Choroid plexus epithelial cell (primary cell): Measurements from ENCODE around the gene SLC22A23.
A peak's percentile ranks its signal among the peaks of the same experiment; 100 is the strongest.

Experiments
- DNase-seq: peaks from one replicate; pipeline ENCODE4 v3.0.0-alpha.2; 2010; ENCODE audit warnings: low read depth
- H3K4me3 ChIP-seq: 2 replicates; pipeline ENCODE4 v1.5.1; 2011; ENCODE audit warnings: low read depth, mild to moderate bottlenecking, control low read depth, low read length, moderate library complexity
- TF ChIP-seq, protein P1 (sequence below): conservative IDR thresholded peaks from 2 replicates; pipeline ENCODE4 v1.5.1; 2011; ENCODE audit warnings: low read depth, mild to moderate bottlenecking, control low read depth, inconsistent platforms, low read length, moderate library complexity

Gene SLC22A23

DNA sequence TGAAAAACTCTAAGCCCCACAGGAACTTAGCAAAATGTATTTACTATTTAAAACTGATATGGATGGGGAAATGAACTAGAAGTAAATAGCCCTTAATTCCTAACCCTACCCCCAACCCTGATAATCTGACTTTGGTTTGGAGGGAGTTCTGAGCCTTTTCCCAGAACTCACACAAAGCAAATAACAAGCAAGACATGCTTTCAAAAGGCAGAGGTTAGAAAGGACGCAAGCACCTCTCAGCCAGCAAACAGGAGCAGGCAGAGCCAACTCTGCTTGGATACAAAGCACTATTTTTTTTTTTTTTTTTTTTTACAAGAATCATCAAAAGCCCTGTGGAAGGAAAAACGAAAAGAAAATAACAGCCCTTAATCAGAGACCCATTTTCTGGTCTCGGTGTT is 58.7 kb downstream of the SLC22A23 start:
- TF ChIP-seq, protein P1, sequence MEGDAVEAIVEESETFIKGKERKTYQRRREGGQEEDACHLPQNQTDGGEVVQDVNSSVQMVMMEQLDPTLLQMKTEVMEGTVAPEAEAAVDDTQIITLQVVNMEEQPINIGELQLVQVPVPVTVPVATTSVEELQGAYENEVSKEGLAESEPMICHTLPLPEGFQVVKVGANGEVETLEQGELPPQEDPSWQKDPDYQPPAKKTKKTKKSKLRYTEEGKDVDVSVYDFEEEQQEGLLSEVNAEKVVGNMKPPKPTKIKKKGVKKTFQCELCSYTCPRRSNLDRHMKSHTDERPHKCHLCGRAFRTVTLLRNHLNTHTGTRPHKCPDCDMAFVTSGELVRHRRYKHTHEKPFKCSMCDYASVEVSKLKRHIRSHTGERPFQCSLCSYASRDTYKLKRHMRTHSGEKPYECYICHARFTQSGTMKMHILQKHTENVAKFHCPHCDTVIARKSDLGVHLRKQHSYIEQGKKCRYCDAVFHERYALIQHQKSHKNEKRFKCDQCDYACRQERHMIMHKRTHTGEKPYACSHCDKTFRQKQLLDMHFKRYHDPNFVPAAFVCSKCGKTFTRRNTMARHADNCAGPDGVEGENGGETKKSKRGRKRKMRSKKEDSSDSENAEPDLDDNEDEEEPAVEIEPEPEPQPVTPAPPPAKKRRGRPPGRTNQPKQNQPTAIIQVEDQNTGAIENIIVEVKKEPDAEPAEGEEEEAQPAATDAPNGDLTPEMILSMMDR, result no peak
- no peak overlapping the region for H3K4me3 ChIP-seq
- DNase-seq, result peak; percentile 37

- TF ChIP-seq, protein P1, result no peak
- no peak overlapping the region for H3K4me3 ChIP-seq
- peak; percentile 29 for DNase-seq
Measured at GRCh38 chr6:3397229-3398164, 59.4 kb downstream of the SLC22A23 start.

DNA sequence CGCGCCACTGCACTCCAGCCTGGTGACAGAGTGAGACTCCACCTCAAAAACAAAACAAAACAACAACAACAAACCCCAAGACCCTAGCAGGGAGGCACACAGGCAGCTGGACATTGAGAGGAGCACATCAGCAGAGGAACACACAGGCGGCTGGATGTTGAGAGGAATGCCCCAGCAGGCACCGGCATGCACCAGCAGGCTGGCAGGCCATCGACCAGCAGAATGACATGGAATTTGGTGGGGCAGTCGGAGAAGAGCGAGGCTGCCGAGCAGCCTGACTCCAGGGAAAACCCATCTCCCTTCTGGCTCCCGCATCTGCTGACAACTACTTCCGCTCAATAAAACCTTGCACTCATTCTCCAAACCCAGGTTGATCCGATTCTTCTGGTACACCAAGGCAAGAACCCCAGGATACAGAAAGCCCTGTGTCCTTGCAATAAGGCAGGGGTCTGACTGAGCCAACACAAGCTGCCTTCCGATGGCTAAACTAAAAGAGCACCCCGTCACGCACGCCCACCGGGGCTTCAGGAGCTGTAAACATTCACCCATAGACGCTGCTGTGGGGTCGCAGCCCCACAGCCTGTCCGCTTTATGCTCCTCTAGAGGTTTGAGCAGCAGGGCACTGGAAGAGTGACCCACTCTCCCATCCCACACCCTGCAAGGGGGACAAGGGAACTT is 60.2 kb downstream of the SLC22A23 start:
- DNase-seq, result no peak
- TF ChIP-seq, protein P1, result no peak
- H3K4me3 ChIP-seq, result no peak overlapping the region

DNA sequence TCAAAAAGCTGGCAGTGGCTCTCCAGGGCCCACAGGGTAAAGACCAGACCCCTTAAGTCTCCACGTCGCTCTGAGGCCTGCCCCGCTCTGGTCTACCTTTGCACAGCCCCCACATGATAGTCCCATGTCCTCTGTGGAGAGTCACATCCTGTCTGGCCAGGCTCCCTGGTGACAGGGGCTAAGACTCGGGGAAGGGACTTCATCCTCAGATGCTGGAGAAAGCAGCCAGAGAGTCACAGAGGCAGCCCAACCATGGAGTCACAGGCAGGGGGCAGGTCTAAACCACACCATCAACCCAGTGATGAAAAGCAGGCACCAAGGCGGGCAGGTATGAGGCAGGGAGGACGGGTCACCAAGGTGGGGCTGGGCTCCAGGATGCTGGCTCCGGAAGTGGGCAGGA is 62.2 kb downstream of the SLC22A23 start:
- H3K4me3 ChIP-seq, result no peak overlapping the region
- no peak for DNase-seq
- TF ChIP-seq, protein P1, result no peak

DNA sequence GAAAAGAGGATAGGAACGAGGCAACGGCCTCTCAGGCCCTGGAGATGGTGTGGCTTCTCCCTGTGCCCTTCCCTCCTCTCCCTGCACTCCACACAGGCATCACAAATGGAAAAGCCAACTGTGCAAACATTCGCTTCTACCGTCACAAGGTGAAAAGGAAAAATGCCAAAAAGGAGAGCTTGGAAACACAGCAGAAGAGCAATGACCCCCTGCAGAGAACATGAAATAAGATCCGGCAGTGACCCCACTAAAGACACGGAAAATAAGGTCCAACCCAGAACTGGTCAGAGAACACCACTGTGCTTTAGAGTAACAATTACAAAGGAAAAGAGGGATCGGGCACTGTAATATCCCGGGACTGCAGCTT is 63.0 kb downstream of the SLC22A23 start:
- H3K4me3 ChIP-seq, result no peak overlapping the region
- TF ChIP-seq, protein P1, result no peak
- DNase-seq, result peak; percentile 90

DNA sequence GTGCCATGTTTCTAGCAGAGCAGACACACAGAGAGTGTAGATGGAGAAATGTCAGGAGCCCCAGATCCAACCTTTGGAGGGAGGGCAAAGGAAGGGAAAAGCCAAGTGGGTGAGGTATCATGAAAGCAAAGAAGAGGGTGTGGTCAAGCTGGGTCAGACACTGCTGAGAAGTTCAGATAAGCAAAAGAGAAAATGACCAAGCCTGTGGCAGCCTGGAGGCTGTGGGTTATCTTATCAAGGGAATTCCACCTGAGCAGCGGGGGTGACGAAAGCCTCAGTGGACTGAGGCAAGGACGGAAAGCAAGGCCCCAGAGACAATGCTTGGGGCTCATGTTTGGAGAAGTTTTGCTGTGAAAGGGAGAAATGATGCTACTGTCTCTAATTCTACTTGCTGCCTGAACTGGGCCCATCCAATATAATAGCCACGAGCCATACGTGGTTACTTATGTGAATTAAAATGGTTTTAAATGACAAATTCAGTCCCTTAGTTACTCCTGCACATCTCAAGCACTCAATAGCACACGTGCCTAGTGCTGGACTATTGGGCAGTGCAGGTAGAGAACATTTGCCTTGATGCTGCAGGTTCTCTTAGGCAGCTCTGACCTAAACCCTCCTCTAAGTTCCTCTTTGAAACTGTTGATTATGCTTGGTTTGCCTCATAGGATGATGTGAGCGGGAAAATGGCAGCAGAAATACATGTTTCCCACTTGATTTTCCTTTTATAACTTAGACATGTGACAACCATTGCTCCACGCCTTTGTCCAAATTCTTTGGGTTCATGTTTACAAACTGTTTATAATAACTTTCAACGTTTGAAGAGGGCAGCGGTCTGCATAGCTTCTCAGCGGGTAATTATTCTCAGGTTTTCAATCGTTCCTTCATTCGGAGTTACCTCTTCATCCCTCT is 63.7 kb downstream of the SLC22A23 start:
- TF ChIP-seq, protein P1, result no peak
- no peak overlapping the region for H3K4me3 ChIP-seq
- peak; percentile 36 for DNase-seq
